K562 (cell line): Measurements from ENCODE around the gene CEP295NL. TPM values are rescaled to one million over a fixed set of nuclear protein-coding genes. Genes with fewer than 3 reads are reported as not detected.

Experiments used
- CBFB ChIP-seq: sonication (generic); formaldehyde crosslinking; IDR thresholded peaks from 2 replicates; pipeline ENCODE4 v1.4.0; 2020; ENCODE audit warnings: mild to moderate bottlenecking, missing genetic modification reagents
- CEBPZ ChIP-seq: fragments of 150-350 bp; IDR thresholded peaks from 2 replicates; pipeline ENCODE4 v1.6.1; 2014; ENCODE audit warnings: low read depth, mild to moderate bottlenecking, low read length, borderline replicate concordance
- TSHZ1 ChIP-seq: fragments of 250-450 bp; sonication (Bioruptor Pico); IDR thresholded peaks from 2 replicates; pipeline ENCODE4 v1.4.0; 2020; ENCODE audit warnings: mild to moderate bottlenecking, moderate library complexity
- ZBTB5 ChIP-seq: fragments of 450-650 bp; IDR thresholded peaks from 2 replicates; pipeline ENCODE4 v1.6.1; 2017; ENCODE audit warnings: antibody characterized with exemption
- ZBTB9 ChIP-seq: fragments of 450-650 bp; formaldehyde crosslinking; IDR thresholded peaks from 2 replicates; pipeline ENCODE4 v1.4.0; 2020; ENCODE audit warnings: mild to moderate bottlenecking, moderate library complexity
- ZFPM2 ChIP-seq: fragments of 250-450 bp; sonication (Bioruptor Pico); IDR thresholded peaks from 2 replicates; pipeline ENCODE4 v1.5.1; 2022; ENCODE audit warnings: mild to moderate bottlenecking
- ZNF655 ChIP-seq: fragments of 250-450 bp; sonication (Bioruptor Pico); IDR thresholded peaks from 2 replicates; pipeline ENCODE4 v1.5.0; 2021
- polyA plus RNA-seq, 8 experiments: library from polyadenylated mRNA; depleted of rRNA in 4 of 8; stranded (reverse) in 5 of 8; unstranded in 3 of 8; fragments of >200 nt; fragmentation: Nextera tagmentation in 2 of 8; fragmentation: Illumina TruSeq in 1 of 8; extraction: Ambion mirVana in 2 of 8; extraction: Trizol in 1 of 8; gene quantifications; 2 replicates each; pipeline versions ENCODE4 v1.2.1 to v1.2.3, GENCODE V29; 2011 to 2014; ENCODE audit warnings: inconsistent platforms in 1 of 8, missing spikeins in 1 of 8
- total RNA-seq, 7 experiments: library from RNA; depleted of rRNA in 6 of 7; stranded (reverse); fragments of >200 nt in 6 of 7; fragmentation: Illumina TruSeq in 2 of 7; extraction: Trizol in 2 of 7; gene quantifications; 2 replicates each; pipeline versions ENCODE4 v1.2.1 to v1.2.3, GENCODE V29; 2011 to 2021; ENCODE audit warnings: low replicate concordance in 1 of 7

CEP295NL gene
- total and polyA plus RNA-seq, 9 of the 15 experiments (the other 6 are each of a cell fraction or from before 2014, with no cell fraction given) = not detected

- TF ChIP-seq ZNF655 (CRISPR knock-in tag) (no peak), CEBPZ (no peak), CBFB (CRISPR knock-in tag) (no peak), ZBTB9 (CRISPR knock-in tag) (no peak), ZFPM2 (CRISPR knock-in tag) (no peak), TSHZ1 (CRISPR knock-in tag) (no peak), ZBTB5 (no peak)
These were observed 17.5 kb upstream of the CEP295NL start (continued) for GRCh38 chr17:78920528-78920927.
